K562 (cell line): ENCODE measurements around the gene CLCA2. TPM values are rescaled to one million over a fixed set of nuclear protein-coding genes. Genes with fewer than 3 reads are reported as not detected.

Experiments
- BACH1 ChIP-seq: fragments of 200-800 bp; sonication (Bioruptor generic); IDR thresholded peaks from 2 replicates; pipeline ENCODE4 v1.6.1; 2016; ENCODE audit warnings: missing genetic modification characterization, missing compliant biosample characterization
- BCOR ChIP-seq: fragments of 450-650 bp; IDR thresholded peaks from 2 replicates; pipeline ENCODE4 v1.6.1; 2016
- C11orf30 ChIP-seq: fragments of 450-650 bp; IDR thresholded peaks from 2 replicates; pipeline ENCODE4 v1.6.1; 2016; ENCODE audit warnings: low read depth, mild to moderate bottlenecking
- ESRRA ChIP-seq: fragments of 450-650 bp; IDR thresholded peaks from 2 replicates; pipeline ENCODE4 v1.6.1; 2014; ENCODE audit warnings: low read depth, mild to moderate bottlenecking, moderate library complexity, borderline replicate concordance
- GABPB1 ChIP-seq: sonication (generic); formaldehyde crosslinking; IDR thresholded peaks from 2 replicates; pipeline ENCODE4 v1.8.0; 2022; ENCODE audit warnings: mild to moderate bottlenecking, missing genetic modification reagents
- GTF2E2 ChIP-seq: fragments of 200-800 bp; sonication (Bioruptor generic); IDR thresholded peaks from 2 replicates; pipeline ENCODE4 v1.6.1; 2016; ENCODE audit warnings: missing genetic modification characterization, missing compliant biosample characterization
- KDM4B ChIP-seq, 2 experiments: fragments of 450-650 bp in 1 of 2; sonication (generic) in 1 of 2; IDR thresholded peaks; 2 replicates each; pipeline ENCODE4 v1.6.1; 2016 to 2017; ENCODE audit warnings: borderline replicate concordance in 2 of 2, antibody characterized with exemption in 1 of 2, low read depth in 1 of 2, mild to moderate bottlenecking in 1 of 2
- NFIX ChIP-seq: fragments of 250-450 bp; sonication (Bioruptor Pico); IDR thresholded peaks from 2 replicates; pipeline ENCODE4 v1.4.0; 2020; ENCODE audit warnings: low read depth, mild to moderate bottlenecking, moderate library complexity
- PTTG1 ChIP-seq: fragments of 450-650 bp; IDR thresholded peaks from 2 replicates; pipeline ENCODE4 v1.6.1; 2016; ENCODE audit warnings: low read depth, mild to moderate bottlenecking, missing genetic modification characterization, missing compliant biosample characterization
- RB1 ChIP-seq: fragments of 450-650 bp; IDR thresholded peaks from 2 replicates; pipeline ENCODE4 v1.6.1; 2017; ENCODE audit warnings: low read depth, mild to moderate bottlenecking
- RBM39 ChIP-seq: fragments of 200-400 bp; formaldehyde crosslinking; optimal IDR thresholded peaks from 2 replicates; pipeline ENCODE3; 2018; ENCODE audit warnings: low read depth, low read length
- TCF3 ChIP-seq: sonication (generic); formaldehyde crosslinking; IDR thresholded peaks from 2 replicates; pipeline ENCODE4 v1.4.0; 2020; ENCODE audit warnings: mild to moderate bottlenecking, missing genetic modification reagents
- TEAD4 ChIP-seq, 2 experiments: sonication (generic) in 1 of 2; formaldehyde crosslinking in 1 of 2; IDR thresholded peaks; 2 replicates each; pipeline versions ENCODE4 v1.6.1 to v1.8.0; 2012 to 2022; ENCODE audit warnings: borderline replicate concordance in 1 of 2, inconsistent platforms in 1 of 2, low read length in 1 of 2, mild to moderate bottlenecking in 1 of 2, missing genetic modification reagents in 1 of 2
- TOE1 ChIP-seq, 2 experiments: fragments of 450-650 bp in 1 of 2; sonication (generic) in 1 of 2; formaldehyde crosslinking in 1 of 2; IDR thresholded peaks; 2 replicates each; pipeline versions ENCODE4 v1.7.1 to v1.8.0; 2016 to 2022; ENCODE audit warnings: borderline replicate concordance in 2 of 2, mild to moderate bottlenecking in 2 of 2, antibody characterized with exemption in 1 of 2, inconsistent platforms in 1 of 2, low read depth in 1 of 2, missing genetic modification reagents in 1 of 2, moderate library complexity in 1 of 2
- ZBED1 ChIP-seq: IDR thresholded peaks from 2 replicates; pipeline ENCODE4 v1.6.1; 2014
- ZBTB43 ChIP-seq: sonication (generic); formaldehyde crosslinking; IDR thresholded peaks from 2 replicates; pipeline ENCODE4 v1.8.0; 2023; ENCODE audit warnings: mild to moderate bottlenecking, missing genetic modification reagents
- ZNF133 ChIP-seq: fragments of 250-450 bp; sonication (Bioruptor Pico); IDR thresholded peaks from 2 replicates; pipeline ENCODE4 v1.4.0; 2020; ENCODE audit warnings: mild to moderate bottlenecking
- ZNF3 ChIP-seq: fragments of 250-450 bp; sonication (Bioruptor Pico); IDR thresholded peaks from 2 replicates; pipeline ENCODE4 v1.5.0; 2021; ENCODE audit warnings: mild to moderate bottlenecking, moderate library complexity
- ZNF583 ChIP-seq: fragments of 250-450 bp; sonication (Bioruptor Pico); IDR thresholded peaks from 2 replicates; pipeline ENCODE4 v1.4.0; 2020
- ZNF584 ChIP-seq: fragments of 200-800 bp; sonication (Bioruptor generic); IDR thresholded peaks from 2 replicates; pipeline ENCODE4 v1.6.1; 2016; ENCODE audit warnings: low read depth, mild to moderate bottlenecking, missing genetic modification characterization, missing compliant biosample characterization
- polyA plus RNA-seq, 8 experiments: library from polyadenylated mRNA; depleted of rRNA in 4 of 8; stranded (reverse) in 5 of 8; unstranded in 3 of 8; fragments of >200 nt; fragmentation: Nextera tagmentation in 2 of 8; fragmentation: Illumina TruSeq in 1 of 8; extraction: Ambion mirVana in 2 of 8; extraction: Trizol in 1 of 8; gene quantifications; 2 replicates each; pipeline versions ENCODE4 v1.2.1 to v1.2.3, GENCODE V29; 2011 to 2014; ENCODE audit warnings: inconsistent platforms in 1 of 8, missing spikeins in 1 of 8
- total RNA-seq, 7 experiments: library from RNA; depleted of rRNA in 6 of 7; stranded (reverse); fragments of >200 nt in 6 of 7; fragmentation: Illumina TruSeq in 2 of 7; extraction: Trizol in 2 of 7; gene quantifications; 2 replicates each; pipeline versions ENCODE4 v1.2.1 to v1.2.3, GENCODE V29; 2011 to 2021; ENCODE audit warnings: low replicate concordance in 1 of 7
- TF ChIP-seq, protein P1 (sequence below): fragments of 250-450 bp; sonication (Bioruptor Pico); IDR thresholded peaks from 2 replicates; pipeline ENCODE4 v1.4.0; 2020; ENCODE audit warnings: mild to moderate bottlenecking, moderate library complexity, borderline replicate concordance
- TF ChIP-seq, protein P2 (sequence below): fragments of 250-450 bp; sonication (Bioruptor Pico); IDR thresholded peaks from 2 replicates; pipeline ENCODE4 v1.4.0; 2020; ENCODE audit warnings: borderline replicate concordance
- TF ChIP-seq, protein P3 (sequence below): fragments of 250-450 bp; sonication (Bioruptor Pico); IDR thresholded peaks from 2 replicates; pipeline ENCODE4 v1.8.0; 2022; ENCODE audit warnings: moderate library complexity, mild to moderate bottlenecking, inconsistent platforms

Gene CLCA2
- total and polyA plus RNA-seq, 9 of the 15 experiments (the other 6 are each of a cell fraction or from before 2014, with no cell fraction given), result 0.03 TPM; not detected in 8

- TF ChIP-seq, protein P1, sequence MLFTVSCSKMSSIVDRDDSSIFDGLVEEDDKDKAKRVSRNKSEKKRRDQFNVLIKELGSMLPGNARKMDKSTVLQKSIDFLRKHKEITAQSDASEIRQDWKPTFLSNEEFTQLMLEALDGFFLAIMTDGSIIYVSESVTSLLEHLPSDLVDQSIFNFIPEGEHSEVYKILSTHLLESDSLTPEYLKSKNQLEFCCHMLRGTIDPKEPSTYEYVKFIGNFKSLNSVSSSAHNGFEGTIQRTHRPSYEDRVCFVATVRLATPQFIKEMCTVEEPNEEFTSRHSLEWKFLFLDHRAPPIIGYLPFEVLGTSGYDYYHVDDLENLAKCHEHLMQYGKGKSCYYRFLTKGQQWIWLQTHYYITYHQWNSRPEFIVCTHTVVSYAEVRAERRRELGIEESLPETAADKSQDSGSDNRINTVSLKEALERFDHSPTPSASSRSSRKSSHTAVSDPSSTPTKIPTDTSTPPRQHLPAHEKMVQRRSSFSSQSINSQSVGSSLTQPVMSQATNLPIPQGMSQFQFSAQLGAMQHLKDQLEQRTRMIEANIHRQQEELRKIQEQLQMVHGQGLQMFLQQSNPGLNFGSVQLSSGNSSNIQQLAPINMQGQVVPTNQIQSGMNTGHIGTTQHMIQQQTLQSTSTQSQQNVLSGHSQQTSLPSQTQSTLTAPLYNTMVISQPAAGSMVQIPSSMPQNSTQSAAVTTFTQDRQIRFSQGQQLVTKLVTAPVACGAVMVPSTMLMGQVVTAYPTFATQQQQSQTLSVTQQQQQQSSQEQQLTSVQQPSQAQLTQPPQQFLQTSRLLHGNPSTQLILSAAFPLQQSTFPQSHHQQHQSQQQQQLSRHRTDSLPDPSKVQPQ (CRISPR knock-in tag), result no peak
- no peak for TF ChIP-seq TOE1 (IDR thresholded peaks at IDR 0.05; ENCODE audit: borderline replicate concordance)
- no peak for TF ChIP-seq TOE1 (CRISPR knock-in tag; IDR thresholded peaks at IDR 0.05; ENCODE audit: borderline replicate concordance, low read depth)
- TF ChIP-seq KDM4B (IDR thresholded peaks at IDR 0.05; ENCODE audit: borderline replicate concordance in 2 of 2, low read depth in 1 of 2), result no peak
- peak; percentile 50 for TF ChIP-seq TEAD4 (IDR thresholded peaks at IDR 0.05; ENCODE audit: low read length)
- no peak for TF ChIP-seq TEAD4 (CRISPR knock-in tag; IDR thresholded peaks at IDR 0.05; ENCODE audit: borderline replicate concordance)
- no peak for TF ChIP-seq RB1
- TF ChIP-seq ZBTB43 (CRISPR knock-in tag), result no peak
- no peak for TF ChIP-seq ZBED1
- TF ChIP-seq ZNF583, result no peak
- TF ChIP-seq ZNF584 (CRISPR knock-in tag), result 0 out of 2 replicates have a peak, but pooled peaks have one; percentile 2
- TF ChIP-seq PTTG1 (tag), result no peak
- no peak for TF ChIP-seq BCOR
- TF ChIP-seq, protein P2, sequence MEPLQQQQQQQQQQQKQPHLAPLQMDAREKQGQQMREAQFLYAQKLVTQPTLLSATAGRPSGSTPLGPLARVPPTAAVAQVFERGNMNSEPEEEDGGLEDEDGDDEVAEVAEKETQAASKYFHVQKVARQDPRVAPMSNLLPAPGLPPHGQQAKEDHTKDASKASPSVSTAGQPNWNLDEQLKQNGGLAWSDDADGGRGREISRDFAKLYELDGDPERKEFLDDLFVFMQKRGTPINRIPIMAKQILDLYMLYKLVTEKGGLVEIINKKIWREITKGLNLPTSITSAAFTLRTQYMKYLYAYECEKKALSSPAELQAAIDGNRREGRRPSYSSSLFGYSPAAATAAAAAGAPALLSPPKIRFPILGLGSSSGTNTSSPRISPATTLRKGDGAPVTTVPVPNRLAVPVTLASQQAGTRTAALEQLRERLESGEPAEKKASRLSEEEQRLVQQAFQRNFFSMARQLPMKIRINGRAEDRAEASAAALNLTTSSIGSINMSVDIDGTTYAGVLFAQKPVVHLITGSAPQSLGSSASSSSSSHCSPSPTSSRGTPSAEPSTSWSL, result no peak
- TF ChIP-seq ESRRA, result no peak
- TF ChIP-seq RBM39, result no peak
- no peak for TF ChIP-seq GTF2E2 (tag)
- no peak for TF ChIP-seq ZNF3 (CRISPR knock-in tag)
- TF ChIP-seq C11orf30, result no peak
- TF ChIP-seq, protein P3, sequence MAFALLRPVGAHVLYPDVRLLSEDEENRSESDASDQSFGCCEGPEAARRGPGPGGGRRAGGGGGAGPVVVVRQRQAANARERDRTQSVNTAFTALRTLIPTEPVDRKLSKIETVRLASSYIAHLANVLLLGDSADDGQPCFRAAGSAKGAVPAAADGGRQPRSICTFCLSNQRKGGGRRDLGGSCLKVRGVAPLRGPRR (CRISPR knock-in tag), result no peak
- no peak for TF ChIP-seq NFIX
- TF ChIP-seq GABPB1 (CRISPR knock-in tag), result no peak
- TF ChIP-seq ZNF133, result no peak
- no peak for TF ChIP-seq BACH1
- peak; percentile 40 for TF ChIP-seq TCF3 (CRISPR knock-in tag)
Measured at GRCh38 chr1:86460998-86461397, 37.0 kb downstream of the CLCA2 start (continued).
